Upper lobe of left lung (tissue), 6 donors: Measurements from ENCODE around the gene XPNPEP1. TPM values are rescaled to one million over a fixed set of nuclear protein-coding genes. Genes with fewer than 3 reads are reported as not detected.
A peak's percentile ranks its signal among the peaks of the same experiment; 100 is the strongest.

Source experiments
- ATAC-seq, 2 donors: fragments of 200-7000 bp; cut with Tn5 transposase; one replicate each; pipeline ENCODE4 v1.9.1; 2022; ENCODE audit warnings: mild to moderate bottlenecking in 2 of 2, moderate library complexity in 2 of 2; ENCODE audit not compliant: low FRiP score in 2 of 2
- DNase-seq, 2 donors: peaks; one replicate each; pipeline ENCODE4 v3.0.0-alpha.2; 2019 to 2020
- H3K27ac ChIP-seq, 4 donors: fragments of 200-600 bp; sonication (generic); one replicate each; pipeline ENCODE4 v1.5.1; 2016 to 2019
- H3K27me3 ChIP-seq, 4 donors: fragments of 200-600 bp; sonication (generic); one replicate each; pipeline ENCODE4 v1.5.1; 2017 to 2019
- H3K36me3 ChIP-seq, 4 donors: fragments of 200-600 bp; sonication (generic); one replicate each; pipeline ENCODE4 v1.5.1; 2016 to 2019
- H3K4me1 ChIP-seq, 4 donors: fragments of 200-600 bp; sonication (generic); one replicate each; pipeline ENCODE4 v1.5.1; 2018 to 2019
- H3K4me3 ChIP-seq, 4 donors: fragments of 200-600 bp; sonication (generic); one replicate each; pipeline ENCODE4 v1.5.1; 2017 to 2019; ENCODE audit warnings: mild to moderate bottlenecking in 2 of 4, moderate library complexity in 1 of 4
- H3K9me3 ChIP-seq, 4 donors: fragments of 200-600 bp; sonication (generic); one replicate each; pipeline ENCODE4 v1.5.1; 2018 to 2019
- EP300 ChIP-seq, 4 donors: sonication (generic); formaldehyde crosslinking; IDR thresholded peaks; one replicate each; pipeline ENCODE4 v1.5.1; 2017; ENCODE audit warnings: antibody characterized with exemption in 4 of 4, control low read depth in 2 of 4
- POLR2A ChIP-seq, 4 donors: fragments of 450-650 bp; IDR thresholded peaks; one replicate each; pipeline ENCODE4 v1.5.1; 2016 to 2017; ENCODE audit warnings: antibody characterized with exemption in 4 of 4, mild to moderate bottlenecking in 2 of 4
- POLR2AphosphoS5 ChIP-seq, 2 donors: sonication (generic); formaldehyde crosslinking; IDR thresholded peaks; one replicate each; pipeline ENCODE4 v1.5.1; 2017; ENCODE audit warnings: antibody characterized with exemption in 2 of 2
- WGBS, 2 donors: methylation state at CpG; one replicate each; pipeline ENCODE4 v1.1.5; 2017 to 2018; 5-methylcytosine and 5-hydroxymethylcytosine counted together
- total RNA-seq, 6 donors: library from RNA; depleted of rRNA in 4 of 6; stranded (reverse); fragments of >200 nt in 4 of 6; gene quantifications; one replicate each; pipeline versions ENCODE4 v1.1.0 to v1.2.1, GENCODE V29; 2016 to 2021
- TF ChIP-seq, protein P1 (sequence below), 6 experiments: fragments of 450-650 bp in 4 of 6; fragments of 200-600 bp in 2 of 6; sonication (generic) in 2 of 6; IDR thresholded peaks; one replicate each; pipeline ENCODE4 v1.5.1; 2016 to 2019; ENCODE audit warnings: antibody characterized with exemption in 6 of 6
- donor health status: DM: no; HTN: no; CAD: no; lungs with moderate emphysema.
- donor health status: DM: no; HTN: yes; CAD: no; lungs with severe emphysema.

XPNPEP1 gene
- total RNA-seq, 6 donors from 2014 or later, result 40.6 to 132 (median 57.8) TPM

DNA sequence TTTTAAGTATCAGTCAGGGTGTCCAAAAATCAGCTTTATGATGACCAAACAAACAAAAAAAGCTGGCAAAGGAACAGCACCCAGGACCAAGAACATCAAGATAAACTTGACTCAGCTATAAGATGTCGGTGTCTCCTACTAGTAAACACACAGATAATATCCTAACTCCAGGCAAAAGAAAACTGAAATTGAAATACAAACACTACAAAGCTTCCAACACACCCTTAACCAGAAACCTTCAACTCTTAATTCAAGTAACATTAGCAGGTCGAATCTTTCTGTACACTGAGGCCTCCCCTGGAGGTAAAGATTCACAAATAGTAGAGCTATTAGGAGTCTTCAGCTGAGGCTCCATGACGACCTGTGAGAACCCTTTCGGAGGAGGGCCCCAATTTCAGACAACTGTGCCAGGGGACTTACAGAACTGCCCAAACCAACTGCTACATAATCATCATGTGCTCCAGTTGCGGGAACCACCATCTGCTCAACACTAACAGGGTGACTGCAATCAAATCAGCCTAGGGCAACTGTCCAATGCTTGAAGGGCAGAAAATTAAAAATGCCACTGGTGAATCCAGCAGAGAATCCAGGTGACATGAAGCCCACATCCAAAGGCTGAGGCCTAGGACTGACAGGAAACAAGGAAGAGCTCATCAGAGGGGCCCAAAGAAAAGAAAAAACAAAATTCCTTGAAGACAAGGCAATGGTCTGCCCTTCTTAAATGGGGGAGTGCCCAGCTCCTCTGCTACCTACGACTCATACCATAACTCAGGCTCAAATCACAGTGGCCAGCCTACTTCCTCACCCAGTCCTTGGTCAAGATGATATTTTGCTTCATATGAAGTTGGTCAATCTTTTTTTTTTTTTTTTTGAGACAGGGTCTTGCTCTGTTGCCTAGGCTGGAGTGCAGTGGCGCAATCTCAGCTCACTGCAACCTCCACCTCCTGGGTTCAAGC lies 20.0 kb downstream of the XPNPEP1 start:
- H3K27ac ChIP-seq, result peak overlapping the region; percentile 47 to 78 (median 59)
- no peak for ATAC-seq
- whole genome bisulfite sequencing, 2 donors, result 63 to 68% methylated on average over 4 to 7 of the region's 7 CpGs

GRCh38 chr10:109899356-109900331 lies 23.7 kb downstream of the XPNPEP1 start:
- no peaks in the 10 kb centered on the region for H3K9me3 ChIP-seq
- no peak overlapping the region for H3K4me3 ChIP-seq
- ATAC-seq (peak in 1 of 2 donors; percentile 75), DNase-seq (no peak)
- WGBS, 2 donors, result 56 to 73% methylated on average over 9 of the region's 9 CpGs
- H3K4me1 ChIP-seq, result peaks cover 43 to 59% (median 47%) of the 10 kb centered on the region in 4 donors
- H3K27me3 ChIP-seq, result no peaks in the 10 kb centered on the region
- no peak for TF ChIP-seq POLR2AphosphoS5 (IDR thresholded peaks at IDR 0.05)
- no peak for TF ChIP-seq EP300 (IDR thresholded peaks at IDR 0.05)
- TF ChIP-seq, protein P1, sequence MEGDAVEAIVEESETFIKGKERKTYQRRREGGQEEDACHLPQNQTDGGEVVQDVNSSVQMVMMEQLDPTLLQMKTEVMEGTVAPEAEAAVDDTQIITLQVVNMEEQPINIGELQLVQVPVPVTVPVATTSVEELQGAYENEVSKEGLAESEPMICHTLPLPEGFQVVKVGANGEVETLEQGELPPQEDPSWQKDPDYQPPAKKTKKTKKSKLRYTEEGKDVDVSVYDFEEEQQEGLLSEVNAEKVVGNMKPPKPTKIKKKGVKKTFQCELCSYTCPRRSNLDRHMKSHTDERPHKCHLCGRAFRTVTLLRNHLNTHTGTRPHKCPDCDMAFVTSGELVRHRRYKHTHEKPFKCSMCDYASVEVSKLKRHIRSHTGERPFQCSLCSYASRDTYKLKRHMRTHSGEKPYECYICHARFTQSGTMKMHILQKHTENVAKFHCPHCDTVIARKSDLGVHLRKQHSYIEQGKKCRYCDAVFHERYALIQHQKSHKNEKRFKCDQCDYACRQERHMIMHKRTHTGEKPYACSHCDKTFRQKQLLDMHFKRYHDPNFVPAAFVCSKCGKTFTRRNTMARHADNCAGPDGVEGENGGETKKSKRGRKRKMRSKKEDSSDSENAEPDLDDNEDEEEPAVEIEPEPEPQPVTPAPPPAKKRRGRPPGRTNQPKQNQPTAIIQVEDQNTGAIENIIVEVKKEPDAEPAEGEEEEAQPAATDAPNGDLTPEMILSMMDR (IDR thresholded peaks at IDR 0.05), result no peak
- TF ChIP-seq POLR2A (IDR thresholded peaks at IDR 0.05), result no peak
- peak overlapping the region; percentile 19 to 80 (median 68) for H3K27ac ChIP-seq
- H3K36me3 ChIP-seq, result no peaks in the 10 kb centered on the region

More for the DNA sequence above, 20.0 kb downstream of the XPNPEP1 start:
- H3K27me3 ChIP-seq, result no peaks in the 10 kb centered on the region
- peaks cover 28 to 41% (median 31%) of the 10 kb centered on the region in 4 donors for H3K4me1 ChIP-seq
- DNase-seq, result peak in 1 of 2 donors; percentile 39
- H3K36me3 ChIP-seq, result peaks cover 0 to 32% (median 11%) of the 10 kb centered on the region in 4 donors
- TF ChIP-seq, protein P1 (IDR thresholded peaks at IDR 0.05), result no peak
- TF ChIP-seq EP300 (IDR thresholded peaks at IDR 0.05) (no peak), POLR2A (IDR thresholded peaks at IDR 0.05) (no peak), POLR2AphosphoS5 (IDR thresholded peaks at IDR 0.05) (no peak)
- no peaks in the 10 kb centered on the region for H3K9me3 ChIP-seq
- H3K4me3 ChIP-seq, result peak overlapping the region in 1 of 4 donors; percentile 11

DNA sequence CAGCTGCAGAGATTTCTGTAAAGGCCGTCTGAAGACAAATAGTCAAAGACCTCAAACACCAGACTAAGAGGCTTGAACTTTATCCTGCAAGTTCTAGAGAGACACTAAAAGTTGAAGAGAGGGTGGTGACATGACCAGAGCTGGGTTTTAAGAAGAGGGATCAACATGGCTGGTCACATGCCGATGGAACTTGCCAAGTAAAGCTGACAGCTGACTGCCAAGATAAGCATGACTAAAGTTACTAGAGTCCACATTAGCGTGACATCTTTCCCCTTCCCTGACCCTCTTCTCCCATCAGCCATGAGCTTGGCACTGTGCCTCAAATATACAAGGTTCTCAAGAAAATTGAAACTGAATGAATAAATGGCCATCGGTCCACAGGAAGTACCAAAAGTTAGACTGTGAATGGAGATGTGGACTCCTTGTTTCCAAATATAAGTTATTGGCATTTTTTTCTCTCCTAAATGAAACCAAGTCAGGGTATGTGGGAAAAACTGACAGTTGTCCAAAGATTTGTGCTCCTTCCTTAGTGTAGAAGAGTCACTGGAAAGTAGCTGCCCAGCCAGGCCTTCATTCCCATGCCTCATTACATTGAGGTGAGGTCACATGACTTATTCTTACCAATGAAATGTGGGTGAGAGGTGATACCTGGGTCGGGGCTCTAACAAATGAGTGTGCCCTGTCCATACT lies 24.5 kb downstream of the XPNPEP1 start:
- Histone ChIP-seq H3K4me1 (peaks cover 47 to 61% (median 55%) of the 10 kb centered on the region in 4 donors), H3K4me3 (no peak overlapping the region), H3K27ac (peak overlapping the region; percentile 5 to 80 (median 68)), H3K36me3 (no peaks in the 10 kb centered on the region), H3K27me3 (no peaks in the 10 kb centered on the region), H3K9me3 (no peaks in the 10 kb centered on the region)
- ATAC-seq, result no peak
- DNase-seq, result no peak
- 61 to 65% methylated on average over 5 of the region's 5 CpGs for WGBS, 2 donors
- TF ChIP-seq POLR2A (IDR thresholded peaks at IDR 0.05) (no peak), EP300 (IDR thresholded peaks at IDR 0.05) (no peak), POLR2AphosphoS5 (IDR thresholded peaks at IDR 0.05) (no peak)
- TF ChIP-seq, protein P1 (IDR thresholded peaks at IDR 0.05), result no peak

- Histone ChIP-seq H3K27ac (peak overlapping the region in 1 of 4 donors; percentile 68), H3K4me1 (peaks cover 41 to 58% (median 55%) of the 10 kb centered on the region in 4 donors), H3K36me3 (no peaks in the 10 kb centered on the region), H3K4me3 (no peak overlapping the region), H3K27me3 (no peaks in the 10 kb centered on the region), H3K9me3 (no peaks in the 10 kb centered on the region)
- no peak for ATAC-seq
- no peak for DNase-seq
- WGBS, 2 donors, result 98% methylated on average over 6 of the region's 6 CpGs
- TF ChIP-seq EP300 (IDR thresholded peaks at IDR 0.05), result no peak
Observed at GRCh38 chr10:109898007-109898406, 25.3 kb downstream of the XPNPEP1 start.
